GM19438 (cell line): ENCODE results near the gene ADH4.
"Not testable (repeated sequence)": the region's sequence is repeated elsewhere in the genome, so short reads cannot be mapped to it uniquely, and the experiment has no call there.

ENCODE experiments used
- ATAC-seq: cut with Tn5 transposase; IDR thresholded peaks from one replicate; pipeline ENCODE4 v1.9.1; 2021; ENCODE audit warnings: low read depth; ENCODE audit not compliant: unreplicated experiment

ADH4 gene

GRCh38 chr4:99084595-99084994 lies 59.5 kb downstream of the ADH4 start:
- ATAC-seq, result no peak

- ATAC-seq, result no peak
Measured at GRCh38 chr4:99082192-99082591, 61.9 kb downstream of the ADH4 start.

- ATAC-seq, result not testable (repeated sequence)
Measured at GRCh38 chr4:99080869-99081268, 63.2 kb downstream of the ADH4 start.

- ATAC-seq, result no peak
Measured at GRCh38 chr4:99079625-99080295, 64.3 kb downstream of the ADH4 start.

GRCh38 chr4:99078931-99079624 lies 65.0 kb downstream of the ADH4 start:
- no peak for ATAC-seq

- no peak for ATAC-seq
Measured at GRCh38 chr4:99078336-99078735, 65.8 kb downstream of the ADH4 start.

- no peak for ATAC-seq
Measured at GRCh38 chr4:99077177-99077576, 66.9 kb downstream of the ADH4 start.

GRCh38 chr4:99076292-99076976 lies 67.7 kb downstream of the ADH4 start:
- no peak for ATAC-seq

GRCh38 chr4:99074816-99075215 lies 69.3 kb downstream of the ADH4 start:
- no peak for ATAC-seq
